Measurements from ENCODE around the gene NTRK2.

NTRK2 gene

DNA sequence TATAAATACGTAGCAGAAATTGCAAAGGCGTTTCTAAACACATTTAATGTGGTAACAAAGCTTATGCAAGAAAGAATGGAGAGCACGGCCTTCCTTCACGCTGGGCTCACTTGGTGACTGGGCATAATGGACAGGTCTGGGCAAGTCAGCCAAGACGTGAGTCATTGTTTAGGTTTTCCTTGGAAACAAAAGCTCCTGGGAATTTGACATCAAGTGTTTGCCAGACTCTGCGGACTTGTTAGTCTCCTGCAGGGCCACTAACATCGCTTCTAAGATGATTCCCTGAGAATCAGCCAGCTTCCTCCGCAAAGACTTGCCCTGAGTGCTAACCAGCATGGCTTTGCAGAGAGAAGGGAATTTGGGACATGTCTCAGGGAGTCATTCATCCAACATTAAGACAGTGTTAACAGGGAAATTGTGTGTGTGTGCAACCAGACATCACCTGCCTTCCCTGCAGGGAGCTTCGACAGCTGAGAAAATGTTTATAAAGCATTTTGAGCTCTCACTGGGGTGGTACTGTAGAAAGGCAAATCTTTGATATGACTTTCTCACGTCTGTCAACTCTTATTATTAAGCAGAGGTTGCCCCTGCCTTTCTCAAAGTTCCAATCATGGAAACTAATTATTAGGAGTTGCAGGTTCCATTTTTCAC, 182.5 kb downstream of the NTRK2 start:
- peak; percentile 55 for DNase-seq (ENCODE audit: low read depth)

DNA sequence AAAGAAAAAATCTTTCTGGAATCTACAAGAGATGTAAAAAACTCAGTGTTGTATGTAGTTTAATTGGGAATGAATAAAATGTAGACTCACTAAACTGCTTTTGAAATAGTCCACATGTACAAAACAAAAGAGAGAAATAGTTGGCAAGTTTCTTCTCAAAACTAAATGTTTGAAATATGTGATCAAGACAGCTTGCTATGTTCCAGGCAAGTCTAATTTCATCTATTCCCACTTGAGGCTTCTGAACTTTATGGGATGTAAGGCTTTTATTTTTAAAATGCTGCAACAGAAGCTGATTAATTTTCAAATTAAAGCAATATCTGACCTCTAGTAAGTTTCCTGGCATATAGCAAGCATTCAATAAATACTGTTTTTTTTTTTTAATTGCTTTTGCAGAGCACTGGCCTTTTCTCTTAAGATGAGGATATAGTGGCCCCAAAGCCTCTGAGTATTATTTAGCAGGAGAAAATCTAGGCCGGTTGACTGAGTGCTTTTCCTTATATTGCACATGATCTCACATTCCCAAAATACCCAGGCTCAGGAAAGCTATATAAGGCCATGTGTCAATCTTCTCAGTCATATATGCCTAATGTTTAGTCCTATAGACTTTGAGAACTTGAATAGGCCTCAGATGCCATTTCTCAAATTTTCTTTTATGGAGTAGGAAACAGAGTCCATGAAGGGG, 183.2 kb downstream of the NTRK2 start:
- DNase-seq (ENCODE audit: low read depth) = no peak

DNA sequence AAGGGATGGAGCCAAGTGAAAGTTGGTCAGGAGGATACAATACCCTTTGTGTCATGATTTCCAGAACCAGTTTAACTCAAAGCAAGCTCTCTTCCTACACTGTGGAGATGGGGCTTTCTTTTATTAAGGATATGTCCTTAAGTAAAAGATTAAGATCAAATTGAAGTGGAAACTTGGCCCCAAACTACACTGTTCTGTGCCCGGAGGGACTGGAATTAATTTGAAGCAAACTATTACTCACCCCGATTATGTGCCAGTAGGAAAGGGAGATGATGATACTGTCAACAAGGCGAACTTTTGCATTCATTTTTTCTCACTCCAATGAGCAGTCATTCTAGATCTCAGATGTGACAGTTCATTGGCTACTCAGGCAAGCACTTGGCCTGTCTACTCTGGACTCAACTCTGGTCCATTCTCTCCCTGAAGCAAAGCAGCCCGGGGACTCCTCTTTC, 186.7 kb downstream of the NTRK2 start:
- no peak for DNase-seq (ENCODE audit: low read depth)

DNA sequence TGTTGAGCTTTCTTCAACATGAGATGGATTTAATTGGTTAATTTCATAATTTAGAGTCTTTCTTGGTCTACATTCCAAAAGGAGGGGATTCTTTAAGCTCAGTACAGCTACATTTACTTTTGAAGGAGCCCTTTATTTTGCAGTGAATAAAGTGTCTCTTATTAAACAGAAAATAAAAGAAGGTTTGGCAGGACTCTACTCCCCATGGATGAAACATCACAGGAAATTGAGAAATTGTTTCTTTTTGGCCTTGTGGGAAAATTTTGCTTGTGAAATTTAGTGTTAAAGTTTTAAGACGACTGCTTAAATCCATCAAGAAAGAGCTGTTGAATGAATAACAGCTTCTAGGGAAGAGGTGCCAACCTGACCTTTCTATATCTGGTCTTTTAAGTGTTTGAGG, 187.7 kb downstream of the NTRK2 start:
- DNase-seq (ENCODE audit: low read depth) = no peak

DNA sequence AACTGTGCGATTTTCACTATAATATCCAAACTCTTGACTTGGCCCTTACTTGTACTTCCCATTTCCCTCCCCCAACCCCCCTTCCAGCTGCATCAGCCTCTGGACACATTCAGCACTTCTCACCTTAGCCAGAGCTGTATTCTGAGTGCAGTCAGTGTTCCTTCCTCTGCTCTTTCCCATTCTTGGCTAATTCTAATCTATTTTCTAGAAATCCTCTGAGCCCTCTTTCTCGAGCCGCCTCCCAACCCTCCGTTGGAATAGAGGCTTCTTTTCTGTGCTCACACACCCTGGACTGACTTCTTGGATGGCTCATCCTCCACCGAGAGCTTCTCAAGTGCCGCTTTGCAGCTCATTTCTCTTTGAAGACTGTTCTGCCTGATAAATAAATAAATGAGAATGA, 188.8 kb downstream of the NTRK2 start:
- no peak for DNase-seq (ENCODE audit: low read depth)

DNA sequence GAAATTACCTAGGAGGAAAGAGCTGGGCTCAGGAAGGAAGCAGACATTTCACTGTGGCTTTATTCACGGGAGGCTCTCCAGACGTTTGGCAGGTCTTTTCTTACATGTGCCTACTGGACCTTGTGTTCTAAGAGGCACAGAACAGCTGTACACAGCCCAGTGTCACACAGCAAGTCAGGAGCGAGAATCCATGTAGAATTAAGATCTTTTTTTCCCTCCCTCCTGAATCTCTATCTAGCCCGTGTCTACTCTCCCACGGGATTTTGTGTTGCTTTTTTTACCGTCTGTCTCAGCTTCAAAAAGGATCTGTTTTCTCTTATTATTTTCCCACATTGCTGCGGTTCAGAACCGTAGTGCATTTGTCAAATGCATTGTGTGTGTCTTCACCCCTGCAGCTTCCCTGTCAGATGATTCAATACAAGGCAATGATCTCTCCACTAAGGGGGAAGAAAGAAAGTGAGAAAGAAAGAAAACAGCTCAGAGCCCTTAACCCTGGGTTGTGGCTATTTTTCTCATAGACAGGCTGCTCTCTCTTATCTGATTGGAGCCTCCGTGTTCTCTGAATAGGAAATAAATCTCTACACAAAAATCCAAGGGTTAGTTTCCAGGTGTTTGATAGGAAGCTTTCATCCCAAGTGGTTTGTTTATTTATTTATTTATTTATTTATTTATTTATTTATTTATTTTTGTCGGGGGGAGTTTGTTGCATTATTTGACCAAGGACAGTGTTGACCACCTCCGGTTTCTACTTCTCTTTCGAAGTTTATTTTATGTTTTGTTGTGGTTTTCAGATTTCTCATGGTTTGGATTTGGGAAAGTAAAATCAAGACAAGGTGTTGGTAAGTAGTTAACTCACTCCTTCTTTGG, 191.0 kb downstream of the NTRK2 start:
- no peak for DNase-seq (ENCODE audit: low read depth)

DNA sequence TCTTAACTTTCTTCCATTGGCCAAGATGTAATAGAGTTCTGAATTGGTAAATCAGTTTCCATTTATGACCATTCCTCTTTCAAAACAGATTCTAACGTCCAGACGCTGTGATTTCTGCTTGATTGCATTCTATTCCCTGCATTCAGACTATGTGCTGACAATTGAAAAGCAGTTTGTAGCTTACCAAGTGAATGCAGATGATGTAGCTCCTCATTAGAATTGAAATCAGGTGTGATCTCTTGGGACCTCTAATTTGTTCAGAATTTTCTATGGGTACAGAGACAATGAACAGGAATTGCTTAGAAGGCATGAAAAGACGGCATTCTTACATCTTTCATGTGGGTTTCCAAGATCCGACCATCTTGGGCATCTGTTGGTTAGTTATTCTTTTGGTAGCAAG, 191.9 kb downstream of the NTRK2 start:
- no peak for DNase-seq (ENCODE audit: low read depth)

DNA sequence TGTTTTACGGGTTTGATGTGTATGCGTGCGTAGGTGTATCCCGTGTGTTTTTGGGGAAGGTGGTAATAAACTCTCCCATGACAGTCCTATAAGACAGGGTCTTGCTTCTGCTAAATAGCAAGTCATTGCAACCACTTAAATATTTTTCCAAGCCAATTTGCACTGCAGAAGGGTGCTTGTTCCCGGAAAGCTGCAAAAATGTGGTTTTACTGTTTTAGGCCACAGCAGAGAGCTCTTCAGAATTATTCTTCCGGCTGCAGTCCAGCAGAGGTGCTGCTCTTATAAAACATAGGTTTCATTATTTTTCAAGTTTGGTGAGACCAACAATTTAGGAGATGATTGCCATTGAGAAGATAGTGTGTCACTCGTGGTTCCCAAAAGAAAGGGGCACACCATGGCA, 192.8 kb downstream of the NTRK2 start:
- DNase-seq (ENCODE audit: low read depth) = no peak

DNA sequence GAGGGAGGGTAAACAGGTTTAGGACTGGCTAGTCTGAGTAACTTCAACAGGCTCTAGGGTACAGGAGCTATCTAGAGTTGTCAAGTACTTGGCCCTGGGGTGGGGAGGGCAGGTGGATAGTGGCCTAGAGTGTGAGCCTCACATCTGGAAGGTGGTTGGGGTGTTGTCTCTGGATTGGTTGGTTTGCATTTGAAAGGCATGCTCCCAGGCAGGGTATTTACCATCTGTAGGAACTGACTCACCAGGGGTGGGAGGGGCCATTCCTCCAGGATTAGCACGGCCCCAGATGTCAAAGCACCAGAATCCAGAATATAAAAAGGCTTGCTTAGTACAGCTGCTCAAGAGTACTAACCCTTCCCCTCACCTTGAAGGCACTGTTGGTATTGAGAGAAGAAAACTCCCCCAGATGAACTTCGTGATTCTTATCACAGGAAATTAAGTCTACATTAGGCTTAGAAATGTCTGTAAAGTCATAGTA, 193.3 kb downstream of the NTRK2 start:
- peak; percentile 23 for DNase-seq (ENCODE audit: low read depth)

DNA sequence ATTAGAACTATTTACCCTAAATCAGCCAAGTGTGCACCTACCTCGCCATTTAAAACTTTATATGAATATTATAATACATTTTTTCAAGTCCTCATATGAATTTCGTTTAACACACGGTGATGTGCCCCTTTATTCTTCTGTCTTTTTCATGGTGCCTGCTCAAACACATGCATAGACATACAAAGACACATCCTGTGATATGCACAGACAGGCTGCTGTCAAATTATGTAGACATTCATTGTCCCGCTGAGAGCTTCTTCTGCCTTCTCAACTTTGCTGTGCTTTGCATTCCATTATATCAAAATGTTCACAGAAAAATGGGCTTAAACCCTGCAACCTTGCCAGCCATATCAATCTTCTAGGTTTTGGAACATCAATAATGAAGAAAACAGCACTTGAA, 193.8 kb downstream of the NTRK2 start:
- DNase-seq (ENCODE audit: low read depth) = no peak

DNA sequence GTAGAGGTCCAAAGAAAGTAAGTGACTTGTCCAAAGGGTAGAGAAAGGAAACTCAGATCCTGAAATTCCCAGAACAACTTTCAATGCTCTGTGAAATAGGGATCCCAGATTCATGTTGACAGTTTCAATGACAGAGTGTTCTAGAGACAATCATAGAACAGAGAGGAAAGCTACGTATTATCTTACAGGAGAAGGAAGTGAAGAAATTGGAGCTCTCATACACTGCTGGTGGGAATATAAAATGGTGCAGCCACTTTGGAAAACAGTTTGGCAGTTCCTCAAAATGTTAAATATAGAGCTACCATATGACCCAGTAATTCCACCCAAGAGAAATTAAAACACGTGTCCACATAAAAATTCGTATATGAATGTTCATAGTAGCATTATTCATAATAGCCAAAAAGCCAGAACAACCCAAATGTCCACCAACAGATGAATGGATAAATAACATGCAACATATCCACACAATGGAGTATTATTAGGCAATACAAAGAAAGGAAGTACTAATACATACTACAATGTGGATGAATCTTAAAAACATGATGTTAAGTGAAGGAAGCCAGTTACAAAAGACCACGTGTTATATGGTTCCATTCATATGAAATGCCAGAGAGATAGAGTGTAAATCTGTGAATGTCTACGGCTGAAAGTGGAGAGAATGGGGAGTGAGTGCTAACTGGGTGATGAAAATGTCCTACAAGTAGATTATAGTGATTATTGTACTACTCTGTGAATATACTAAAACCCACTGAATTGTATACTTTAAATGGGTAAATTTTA, 197.1 kb downstream of the NTRK2 start:
- DNase-seq (ENCODE audit: low read depth) = no peak

DNA sequence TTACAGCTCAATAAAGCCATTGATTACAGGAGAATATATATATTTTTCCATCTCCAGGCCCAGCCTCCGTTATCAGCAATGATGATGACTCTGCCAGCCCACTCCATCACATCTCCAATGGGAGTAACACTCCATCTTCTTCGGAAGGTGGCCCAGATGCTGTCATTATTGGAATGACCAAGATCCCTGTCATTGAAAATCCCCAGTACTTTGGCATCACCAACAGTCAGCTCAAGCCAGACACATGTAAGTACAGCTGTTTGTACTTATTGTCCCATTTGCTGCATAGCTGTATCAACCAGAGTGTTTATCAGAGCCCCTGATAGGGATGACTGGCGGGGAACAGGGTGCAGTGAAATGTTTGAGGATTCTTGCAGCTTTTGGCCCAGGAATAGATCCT, 197.7 kb downstream of the NTRK2 start:
- DNase-seq (ENCODE audit: low read depth) = no peak

DNA sequence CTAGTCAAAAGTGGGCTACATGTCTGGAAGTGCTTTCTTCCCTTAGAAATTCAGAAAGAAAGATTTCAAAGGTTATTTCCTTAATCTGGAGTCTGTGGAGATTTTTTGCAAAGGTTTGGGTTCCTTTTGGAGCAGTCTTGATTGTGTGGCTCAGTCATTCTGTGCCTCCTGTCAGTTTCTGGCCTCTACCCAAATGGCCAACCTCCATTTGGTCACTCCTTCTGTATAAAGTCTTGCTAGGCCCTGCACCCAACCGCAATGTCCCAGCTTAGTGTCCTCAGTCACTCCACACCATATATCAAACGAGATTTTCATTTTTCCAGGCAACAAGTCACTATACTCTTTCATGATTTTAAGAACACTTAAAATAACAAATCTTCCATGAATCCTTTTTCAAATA, 199.6 kb downstream of the NTRK2 start:
- DNase-seq (ENCODE audit: low read depth) = no peak

DNA sequence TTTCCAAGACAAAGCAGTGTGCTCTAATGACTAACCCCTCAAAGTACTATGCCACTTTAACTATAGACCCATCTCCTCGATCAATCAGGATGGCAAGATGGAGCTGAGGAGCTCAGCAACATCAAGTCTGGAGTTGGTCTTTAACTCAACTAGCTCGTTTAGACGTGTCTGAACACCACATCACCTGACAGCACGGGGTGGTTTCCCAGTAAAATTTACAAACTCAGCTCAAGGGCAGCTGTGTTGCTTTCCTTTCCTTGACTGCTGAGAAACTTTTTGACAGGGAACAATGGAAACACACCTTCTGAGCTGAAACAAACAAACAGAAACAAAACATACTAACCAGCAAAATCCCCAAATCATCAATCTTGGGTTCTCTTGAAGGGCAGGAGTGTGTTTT, 202.5 kb downstream of the NTRK2 start:
- no peak for DNase-seq (ENCODE audit: low read depth)

DNA sequence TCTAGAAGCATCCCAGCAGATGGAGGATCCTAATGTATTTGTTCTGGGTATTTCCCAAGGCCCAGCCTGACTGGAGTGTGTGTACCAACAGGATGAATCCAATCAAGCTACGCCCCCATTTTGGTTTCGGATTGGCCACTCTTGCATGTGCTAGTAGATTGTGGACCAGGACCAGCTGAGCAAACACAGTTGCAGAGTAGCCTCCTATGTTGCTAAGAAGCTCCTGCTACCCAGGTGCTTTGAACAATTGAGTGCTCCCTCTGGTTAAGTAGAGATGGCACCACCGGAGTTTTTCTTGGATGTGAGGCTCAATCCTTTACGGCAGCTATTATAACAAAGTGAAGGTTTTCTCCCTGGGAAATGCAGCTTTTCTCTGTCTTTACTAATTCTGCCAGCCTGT, 204.5 kb downstream of the NTRK2 start:
- DNase-seq (ENCODE audit: low read depth) = no peak

DNA sequence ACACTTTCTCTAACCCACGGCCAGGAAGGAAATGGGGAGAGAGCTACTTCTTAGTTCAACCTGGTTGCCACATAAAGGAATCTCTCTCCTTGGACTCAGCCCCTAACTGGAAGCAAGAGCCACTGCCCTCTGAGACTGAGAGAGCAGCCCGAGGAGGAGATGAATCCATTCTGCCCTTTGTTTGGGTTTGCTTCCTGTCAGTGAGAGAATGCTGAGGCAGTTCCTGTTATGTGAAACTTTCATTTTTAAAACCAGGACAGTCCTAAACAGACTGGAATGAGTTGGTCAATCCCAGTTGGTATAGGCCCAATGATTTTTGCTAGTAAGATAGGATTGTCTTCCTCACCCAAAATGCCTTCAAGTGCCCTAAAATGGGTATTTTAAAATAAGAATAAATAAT, 205.1 kb downstream of the NTRK2 start:
- no peak for DNase-seq (ENCODE audit: low read depth)

DNA sequence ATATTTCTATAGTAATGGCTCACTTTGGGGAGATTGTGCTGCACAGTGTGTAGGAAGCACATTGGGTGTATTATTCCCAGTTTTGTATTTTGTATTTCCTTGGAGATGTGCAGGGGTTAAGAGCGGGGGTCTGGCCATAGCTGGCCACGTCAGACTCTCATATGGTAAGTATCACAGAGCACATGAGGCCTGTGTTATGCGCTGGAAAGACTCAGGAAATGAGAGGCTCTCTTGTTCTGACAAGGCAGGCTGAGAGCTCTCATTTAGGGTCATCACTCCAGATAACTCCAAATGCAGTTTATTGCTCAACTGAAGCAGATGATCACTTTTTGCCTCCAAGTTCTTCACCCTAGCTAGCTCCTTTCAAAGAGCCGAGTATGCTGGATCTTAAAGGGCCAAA, 205.7 kb downstream of the NTRK2 start:
- no peak for DNase-seq (ENCODE audit: low read depth)

DNA sequence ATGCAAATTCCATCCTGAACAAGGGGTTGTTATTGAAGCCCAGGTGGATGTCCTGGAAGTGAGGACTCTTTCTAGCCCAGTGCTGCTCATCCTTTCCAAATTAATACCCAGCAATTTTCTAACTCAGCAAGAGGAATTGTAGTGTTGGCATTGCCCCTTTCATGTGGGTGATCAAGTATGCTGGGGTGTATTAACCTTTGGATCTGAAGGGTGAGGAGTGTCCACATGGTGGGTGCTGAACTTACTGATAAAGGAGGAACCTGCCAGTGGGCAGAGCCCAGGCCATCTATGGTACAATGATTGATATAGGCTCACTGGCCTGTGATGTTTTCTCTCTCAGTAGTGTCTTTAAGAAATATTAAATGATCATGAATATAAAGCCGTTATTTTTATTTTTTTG, 210.1 kb downstream of the NTRK2 start:
- DNase-seq (ENCODE audit: low read depth) = no peak

DNA sequence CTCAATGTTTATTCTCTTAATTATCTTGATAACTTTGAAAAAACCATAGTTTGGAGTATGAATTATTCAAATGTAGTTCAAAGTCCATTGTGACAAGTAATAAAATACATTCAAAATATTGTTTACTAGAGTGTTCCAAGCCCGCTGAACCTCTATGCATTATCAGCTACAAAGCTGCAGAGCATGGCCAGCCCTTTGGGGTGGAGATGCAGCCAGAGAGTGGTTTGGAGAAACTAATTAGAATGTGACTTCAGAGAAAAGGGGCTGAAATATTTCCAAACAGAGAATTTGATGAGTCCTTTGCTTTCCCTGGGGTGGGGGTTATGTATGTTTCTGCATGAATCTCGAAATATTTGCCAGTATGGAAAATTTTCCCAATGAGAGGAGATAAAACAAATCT, 211.3 kb downstream of the NTRK2 start:
- no peak for DNase-seq (ENCODE audit: low read depth)

DNA sequence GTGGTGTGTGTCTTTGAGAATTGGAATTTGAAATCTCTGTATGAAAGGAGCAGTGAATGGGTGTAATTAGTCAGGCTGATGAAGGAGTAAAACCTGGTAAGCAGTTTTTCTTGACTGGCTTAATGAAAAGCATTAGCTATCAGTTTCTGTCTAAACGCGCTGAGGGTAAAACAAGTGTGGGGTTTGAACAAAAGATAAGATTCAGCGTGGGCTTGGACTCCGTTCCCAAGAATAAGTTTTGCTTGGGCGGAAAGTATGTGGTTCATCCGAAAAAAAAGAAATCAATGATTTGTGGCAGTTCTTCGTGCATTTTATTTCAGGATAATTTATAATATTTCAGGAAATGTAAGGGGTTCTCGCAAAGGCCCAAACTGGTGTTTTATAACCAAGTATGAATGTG, 217.3 kb downstream of the NTRK2 start:
- DNase-seq (ENCODE audit: low read depth) = no peak

DNA sequence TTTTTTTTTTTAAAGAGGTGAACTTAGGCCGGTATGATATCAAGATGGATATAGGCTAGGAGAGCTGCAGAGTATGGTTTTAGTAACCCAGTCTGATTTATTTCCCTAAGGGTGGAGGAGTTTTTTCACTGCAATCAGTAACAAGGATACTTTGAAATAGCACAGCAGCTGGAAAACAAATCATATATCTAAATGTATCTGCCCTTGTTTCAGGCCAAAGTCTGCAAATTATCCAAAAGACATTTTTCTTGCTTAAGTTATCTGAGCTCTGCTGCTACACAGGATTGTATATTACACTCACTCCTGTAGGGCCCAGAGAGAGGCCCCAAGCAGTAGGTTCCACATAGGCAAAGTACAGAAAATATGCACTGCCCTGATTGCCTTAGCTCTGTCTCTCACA, 222.4 kb downstream of the NTRK2 start:
- DNase-seq (ENCODE audit: low read depth) = no peak

DNA sequence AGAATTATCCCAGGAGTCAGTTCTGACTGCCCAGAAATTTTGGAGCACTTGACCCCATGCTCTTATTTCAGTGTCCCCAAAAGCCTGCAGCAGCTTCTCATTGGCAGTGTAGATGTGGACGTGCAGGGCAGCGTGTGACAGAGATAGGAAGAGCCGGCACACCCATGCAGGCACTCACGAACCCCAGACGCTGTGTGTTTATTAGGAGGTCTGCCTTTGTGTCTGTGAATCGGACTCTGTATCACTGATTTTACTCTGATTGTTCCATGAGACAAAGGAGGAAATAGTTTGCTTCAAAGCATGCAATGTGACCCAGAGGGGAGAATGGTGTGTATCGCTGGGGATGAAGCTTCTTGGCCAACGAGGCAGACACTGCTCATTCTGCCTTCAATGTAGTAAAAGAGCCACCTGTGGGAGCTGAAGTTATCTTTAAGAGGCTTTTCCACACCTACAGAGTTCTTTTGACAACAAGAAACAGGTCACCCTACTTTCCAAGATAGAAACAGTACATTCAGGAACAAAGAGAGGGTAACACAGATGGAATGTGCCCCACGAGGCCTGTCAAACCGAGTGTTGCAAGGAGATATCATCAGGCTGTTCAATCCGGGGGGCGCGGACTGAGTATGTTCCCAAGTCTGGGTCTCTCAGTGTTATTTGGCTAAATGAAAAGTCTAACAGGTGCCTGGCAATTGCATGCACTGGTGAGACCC, 224.0 kb downstream of the NTRK2 start:
- no peak for DNase-seq (ENCODE audit: low read depth)
